Esophagus (tissue), 2 donors: ENCODE results near the gene SLC2A13. TPM values are rescaled to one million over a fixed set of nuclear protein-coding genes. Genes with fewer than 3 reads are reported as not detected.

Source experiments
- H3K27ac ChIP-seq, 2 donors: one replicate each; pipeline ENCODE4 v1.5.1; 2013; ENCODE audit warnings: low read depth in 2 of 2, mild to moderate bottlenecking in 2 of 2, inconsistent platforms in 1 of 2, low read length in 1 of 2, moderate library complexity in 1 of 2
- H3K27me3 ChIP-seq, 2 donors: one replicate each; pipeline ENCODE4 v1.6.1; 2013; ENCODE audit warnings: low read length in 2 of 2, control low read depth in 1 of 2, mild to moderate bottlenecking in 1 of 2; ENCODE audit not compliant: insufficient read depth in 2 of 2, control insufficient read depth in 1 of 2
- H3K36me3 ChIP-seq, 2 donors: one replicate each; pipeline ENCODE4 v1.6.1; 2013; ENCODE audit warnings: low read length in 1 of 2; ENCODE audit not compliant: control insufficient read depth in 2 of 2, insufficient read depth in 2 of 2
- H3K4me1 ChIP-seq, 2 donors: one replicate each; pipeline ENCODE4 v1.6.1; 2013; ENCODE audit warnings: low read length in 1 of 2; ENCODE audit not compliant: control insufficient read depth in 2 of 2, insufficient read depth in 2 of 2
- H3K4me3 ChIP-seq, 2 donors: one replicate each; pipeline ENCODE4 v1.5.1; 2013; ENCODE audit warnings: low read length in 2 of 2, mild to moderate bottlenecking in 2 of 2, low read depth in 1 of 2, moderate library complexity in 1 of 2
- H3K9me3 ChIP-seq, 2 donors: one replicate each; pipeline ENCODE4 v1.6.1; 2013; ENCODE audit warnings: mild to moderate bottlenecking in 2 of 2, low read depth in 1 of 2, low read length in 1 of 2, moderate library complexity in 1 of 2; ENCODE audit not compliant: control insufficient read depth in 2 of 2, insufficient read depth in 1 of 2
- whole genome bisulfite sequencing, 2 donors: extraction: QIAGEN DNeasy Blood & Tissue Kit; methylation state at CpG; one replicate each; pipeline ENCODE4 v1.1.7; 2013; 5-methylcytosine and 5-hydroxymethylcytosine counted together
- polyA plus RNA-seq, 2 donors: library from polyadenylated mRNA; stranded (reverse); fragments of 200-250 nt; gene quantifications; one replicate each; pipeline ENCODE4 v1.2.3, GENCODE V29; 2013
- donor health status: healthy with polysubstance abuse.
- donor health status: Bipolar disorder and iron deficiency.

SLC2A13 gene
- polyA plus RNA-seq, 2 donors: 0.84 to 1.0 TPM

DNA sequence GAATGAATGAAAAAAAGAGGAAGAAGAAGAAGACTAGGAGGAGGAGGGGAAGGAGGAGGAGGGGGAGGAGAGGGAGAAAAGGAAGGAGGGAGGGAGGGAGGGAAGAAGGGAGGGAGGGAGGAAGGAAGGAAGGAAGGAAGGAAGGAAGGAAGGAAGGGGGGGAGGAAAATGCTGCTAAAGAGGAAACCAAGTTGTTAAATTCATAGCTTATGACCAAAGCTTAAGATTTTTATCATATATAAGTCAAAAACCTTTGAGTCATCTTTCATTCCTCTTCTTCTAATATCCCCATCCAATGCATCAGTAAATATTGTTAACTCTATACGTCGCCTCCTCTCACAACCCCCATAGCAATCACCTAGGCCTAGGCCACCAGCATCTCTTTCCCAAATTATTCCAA lies 117.3 kb downstream of the SLC2A13 start:
- Histone ChIP-seq H3K36me3 (no peaks in the 10 kb centered on the region), H3K27me3 (no peaks in the 10 kb centered on the region), H3K9me3 (no peaks in the 10 kb centered on the region), H3K4me1 (peaks cover 0 to 2% of the 10 kb centered on the region in 2 donors), H3K27ac (no peak overlapping the region), H3K4me3 (no peak overlapping the region)
- WGBS, 2 donors: 97 to 98% methylated on average over 2 of the region's 2 CpGs

GRCh38 chr12:39986674-39987073 lies 119.2 kb downstream of the SLC2A13 start:
- Histone ChIP-seq H3K27ac (no peak overlapping the region), H3K36me3 (no peaks in the 10 kb centered on the region), H3K27me3 (no peaks in the 10 kb centered on the region), H3K4me1 (peaks cover 0 to 2% of the 10 kb centered on the region in 2 donors), H3K4me3 (no peak overlapping the region), H3K9me3 (no peaks in the 10 kb centered on the region)
- WGBS, 2 donors: 46 to 49% methylated on average over 2 of the region's 2 CpGs

DNA sequence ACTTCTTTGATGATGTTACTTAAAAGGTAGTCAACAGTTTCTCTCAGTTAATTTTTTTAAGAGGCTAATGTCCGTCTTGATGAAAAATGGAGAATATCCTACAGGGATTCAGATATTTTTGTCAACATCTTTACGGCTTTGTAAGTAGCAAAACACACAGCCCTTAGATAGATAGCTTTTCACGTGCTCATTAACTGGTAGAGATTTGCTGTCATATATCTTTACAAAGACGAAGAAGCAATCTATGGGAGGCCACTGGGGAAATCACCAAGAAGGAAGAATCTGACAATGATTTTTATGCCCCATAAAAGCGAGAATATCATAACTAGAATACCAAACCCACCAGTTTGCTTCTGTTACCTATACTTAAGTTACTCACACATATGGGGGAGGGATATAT lies 121.2 kb downstream of the SLC2A13 start:
- 87 to 93% methylated on average over 5 of the region's 5 CpGs for WGBS, 2 donors
- H3K27me3 ChIP-seq: no peaks in the 10 kb centered on the region
- no peaks in the 10 kb centered on the region for H3K9me3 ChIP-seq
- H3K4me1 ChIP-seq: no peaks in the 10 kb centered on the region
- no peak overlapping the region for H3K27ac ChIP-seq
- no peak overlapping the region for H3K4me3 ChIP-seq
- no peaks in the 10 kb centered on the region for H3K36me3 ChIP-seq

- Histone ChIP-seq H3K4me1 (no peaks in the 10 kb centered on the region), H3K9me3 (no peaks in the 10 kb centered on the region), H3K27ac (no peak overlapping the region), H3K4me3 (no peak overlapping the region), H3K27me3 (no peaks in the 10 kb centered on the region), H3K36me3 (no peaks in the 10 kb centered on the region)
- WGBS, 2 donors: 56 to 63% methylated on average over 5 of the region's 5 CpGs
Measured at GRCh38 chr12:39975374-39975918, 130.4 kb downstream of the SLC2A13 start.

DNA sequence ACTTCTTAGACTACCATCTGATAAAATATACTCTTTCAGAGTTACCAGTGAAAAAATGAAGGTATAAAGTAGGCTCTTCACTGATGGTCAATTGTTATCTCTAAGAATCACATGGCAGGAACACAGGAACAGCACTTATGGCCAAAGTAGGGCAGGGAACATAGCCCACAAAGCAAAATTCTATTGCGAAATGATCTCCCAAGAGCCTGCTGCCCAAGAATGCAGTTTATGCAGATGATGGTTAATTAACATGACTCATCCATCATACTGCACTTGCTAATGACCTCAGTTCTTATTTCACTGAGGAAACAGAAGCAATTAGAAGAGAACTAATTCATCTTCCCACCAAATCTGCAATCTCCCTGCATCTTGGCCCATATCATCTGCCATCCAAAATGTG lies 133.8 kb downstream of the SLC2A13 start:
- H3K36me3 ChIP-seq: no peaks in the 10 kb centered on the region
- no peaks in the 10 kb centered on the region for H3K9me3 ChIP-seq
- H3K4me3 ChIP-seq: no peak overlapping the region
- H3K27me3 ChIP-seq: no peaks in the 10 kb centered on the region
- H3K4me1 ChIP-seq: no peaks in the 10 kb centered on the region
- WGBS, 2 donors: 71 to 74% methylated on average over 1 of the region's 1 CpG
- H3K27ac ChIP-seq: no peak overlapping the region

- WGBS, 2 donors: 94 to 95% methylated on average over 1 of the region's 1 CpG
- no peaks in the 10 kb centered on the region for H3K27me3 ChIP-seq
- H3K36me3 ChIP-seq: no peaks in the 10 kb centered on the region
- H3K9me3 ChIP-seq: no peaks in the 10 kb centered on the region
- no peak overlapping the region for H3K4me3 ChIP-seq
- H3K27ac ChIP-seq: no peak overlapping the region
- H3K4me1 ChIP-seq: no peaks in the 10 kb centered on the region
Measured at GRCh38 chr12:39971348-39971747, 134.5 kb downstream of the SLC2A13 start.

- no peaks in the 10 kb centered on the region for H3K4me1 ChIP-seq
- H3K27me3 ChIP-seq: no peaks in the 10 kb centered on the region
- H3K9me3 ChIP-seq: no peaks in the 10 kb centered on the region
- 83 to 91% methylated on average over 2 of the region's 2 CpGs for WGBS, 2 donors
- H3K36me3 ChIP-seq: no peaks in the 10 kb centered on the region
- no peak overlapping the region for H3K27ac ChIP-seq
- H3K4me3 ChIP-seq: no peak overlapping the region
Measured at GRCh38 chr12:39966721-39967120, 139.2 kb downstream of the SLC2A13 start.

DNA sequence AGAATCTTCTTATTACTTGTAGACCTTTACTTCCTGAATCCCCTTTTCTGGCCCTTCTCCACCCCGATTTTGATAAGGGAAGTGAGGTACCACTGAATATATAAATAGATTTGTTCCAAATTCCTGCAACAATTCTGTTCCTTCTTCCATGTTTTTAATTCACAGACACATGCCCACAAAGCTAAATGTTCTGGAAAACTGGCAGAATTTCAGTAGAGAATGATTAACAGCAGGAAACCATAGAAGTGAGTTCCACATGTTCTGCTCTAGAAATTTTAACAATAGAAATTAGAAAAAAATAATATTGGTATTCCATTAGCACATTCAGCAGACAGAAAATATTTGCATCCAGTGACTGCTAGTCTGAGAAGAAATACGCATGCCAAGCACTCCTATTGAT lies 139.6 kb downstream of the SLC2A13 start:
- H3K27ac ChIP-seq: no peak overlapping the region
- no peaks in the 10 kb centered on the region for H3K4me1 ChIP-seq
- no peaks in the 10 kb centered on the region for H3K9me3 ChIP-seq
- no peaks in the 10 kb centered on the region for H3K27me3 ChIP-seq
- H3K4me3 ChIP-seq: no peak overlapping the region
- no peaks in the 10 kb centered on the region for H3K36me3 ChIP-seq
- 69 to 73% methylated on average over 2 of the region's 2 CpGs for WGBS, 2 donors

DNA sequence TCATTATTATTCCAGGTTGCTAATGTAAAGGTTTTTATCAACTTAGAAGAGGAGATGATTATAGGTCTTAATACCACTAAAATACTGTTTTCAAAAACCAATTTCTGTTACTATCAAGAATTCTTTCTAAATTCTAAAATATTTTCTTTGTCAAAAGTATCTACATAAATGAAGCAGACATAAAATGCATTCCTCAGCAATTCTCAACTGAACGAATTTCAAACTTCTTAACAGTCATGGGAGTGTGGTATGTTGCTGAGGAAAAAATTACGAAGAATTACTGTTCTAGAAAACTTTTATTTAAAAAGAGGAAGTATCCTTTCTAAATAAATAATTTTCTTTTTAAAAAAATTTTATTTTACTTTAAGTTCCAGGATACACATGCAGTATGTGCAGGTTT lies 146.4 kb downstream of the SLC2A13 start:
- no peaks in the 10 kb centered on the region for H3K4me1 ChIP-seq
- WGBS, 2 donors: 89 to 93% methylated on average over 2 of the region's 2 CpGs
- H3K4me3 ChIP-seq: no peak overlapping the region
- no peaks in the 10 kb centered on the region for H3K9me3 ChIP-seq
- H3K27me3 ChIP-seq: no peaks in the 10 kb centered on the region
- H3K36me3 ChIP-seq: no peaks in the 10 kb centered on the region
- H3K27ac ChIP-seq: no peak overlapping the region

DNA sequence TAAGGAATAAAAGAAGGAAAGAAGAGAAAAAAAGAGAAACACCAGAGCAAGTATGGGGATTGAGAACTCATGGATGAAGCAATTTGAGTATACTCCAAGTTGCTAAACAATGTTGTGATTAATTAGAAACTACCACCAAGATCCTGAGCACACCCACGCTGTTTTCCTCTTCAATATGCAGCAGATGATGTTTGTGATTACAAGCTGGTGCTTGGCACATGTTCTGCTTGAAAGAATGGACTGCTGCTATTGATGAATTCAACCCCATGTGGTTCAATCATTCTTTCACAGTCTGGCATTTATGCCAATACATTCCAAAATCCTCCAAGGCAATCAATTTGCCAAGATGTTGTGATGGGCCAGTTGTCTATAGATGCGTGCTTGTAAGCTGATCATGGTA lies 146.8 kb downstream of the SLC2A13 start:
- Histone ChIP-seq H3K27ac (no peak overlapping the region), H3K36me3 (no peaks in the 10 kb centered on the region), H3K27me3 (no peaks in the 10 kb centered on the region), H3K9me3 (no peaks in the 10 kb centered on the region), H3K4me1 (no peaks in the 10 kb centered on the region), H3K4me3 (no peak overlapping the region)
- 77 to 81% methylated on average over 2 of the region's 2 CpGs for WGBS, 2 donors
